ENCODE data around the gene HYAL4. TPM values are rescaled to one million over a fixed set of nuclear protein-coding genes. Genes with fewer than 3 reads are reported as not detected.

The HYAL4 gene
- total RNA-seq, 1 experiment from 2014 or later: not detected

- Histone ChIP-seq H3K9me3 (ENCODE audit: low read depth, low read length, poor library complexity, severe bottlenecking) (no peaks in the 10 kb centered on the region), H3K36me3 (ENCODE audit: insufficient read depth, low read length, poor library complexity, severe bottlenecking) (no peaks in the 10 kb centered on the region), H3K4me1 (ENCODE audit: insufficient read depth, low read length, poor library complexity, severe bottlenecking) (no peaks in the 10 kb centered on the region), H3K27ac (ENCODE audit: low read depth, low read length, poor library complexity, severe bottlenecking) (no peak overlapping the region), H3K4me3 (ENCODE audit: low read depth, low read length, poor library complexity, severe bottlenecking) (no peak overlapping the region), H3K27me3 (replicated peaks; ENCODE audit: insufficient read depth, low read depth, low read length, poor library complexity) (no peaks in the 10 kb centered on the region)
- no TSS peak for BruUV-seq (replicated peaks)
- intact Hi-C loops (cut with micrococcal nuclease; ENCODE audit: unreplicated experiment): no loop called here
- ChIA-PET CTCF (no interaction called here), POLR2A (ENCODE audit: low non-redundant PET) (no interaction called here)
- DNase-seq (ENCODE audit: low spot score): no peak
- TF ChIP-seq EZH2 (IDR thresholded peaks at IDR 0.05; ENCODE audit: borderline replicate concordance, low read depth, low read length, poor library complexity, severe bottlenecking): no peak
- TF ChIP-seq CTCF (conservative IDR thresholded peaks at IDR 0.05; ENCODE audit: low read depth, low read length): no peak
Measured at GRCh38 chr7:123923599-123923998, 78.6 kb downstream of the HYAL4 start.

- TF ChIP-seq CTCF (conservative IDR thresholded peaks at IDR 0.05; ENCODE audit: low read depth, low read length) (no peak), EZH2 (IDR thresholded peaks at IDR 0.05; ENCODE audit: borderline replicate concordance, low read depth, low read length, poor library complexity, severe bottlenecking) (no peak)
- no TSS peak for BruUV-seq (replicated peaks)
- CTCF ChIA-PET: no interaction called here
- no peak within 1 kb of the TSS for H3K4me3 ChIP-seq (ENCODE audit: low read depth, low read length, poor library complexity, severe bottlenecking)
- intact Hi-C loops (cut with micrococcal nuclease; ENCODE audit: unreplicated experiment): no loop called here
- H3K4me1 ChIP-seq (ENCODE audit: insufficient read depth, low read length, poor library complexity, severe bottlenecking): no peaks in the 10 kb centered on the region
- no peak within 1 kb of the TSS for H3K27ac ChIP-seq (ENCODE audit: low read depth, low read length, poor library complexity, severe bottlenecking)
- POLR2A ChIA-PET (ENCODE audit: low non-redundant PET): no interaction called here
- no peaks in the 10 kb centered on the region for H3K9me3 ChIP-seq (ENCODE audit: low read depth, low read length, poor library complexity, severe bottlenecking)
- no peak for DNase-seq (ENCODE audit: low spot score)
- no peaks in the 10 kb centered on the region for H3K36me3 ChIP-seq (ENCODE audit: insufficient read depth, low read length, poor library complexity, severe bottlenecking)
- no peaks in the 10 kb centered on the region for H3K27me3 ChIP-seq (replicated peaks; ENCODE audit: insufficient read depth, low read depth, low read length, poor library complexity)
Measured at GRCh38 chr7:123924941-123925340, 80.0 kb downstream of the HYAL4 start, which contains the start of gene SPAM1. Gene SPAM1, plus strand, starts transcription at chr7:123925241. Its CDS starts 28,330 bp downstream, at chr7:123953571.

Other genes with a start within 250 kb of the HYAL4 start
- not detected in 2 replicates for gene ASB15, start 243.3 kb upstream of the HYAL4 start, total RNA-seq (2021)
- gene LMOD2, start 189.3 kb upstream of the HYAL4 start, total RNA-seq (2021): not detected in 2 replicates
- 31.9 and 32.1 TPM in 2 replicates for gene WASL, start 96.2 kb upstream of the HYAL4 start, total RNA-seq (2021)
- not detected in 2 replicates for gene SPAM1, start 80.1 kb downstream of the HYAL4 start, total RNA-seq (2021)
- gene TMEM229A, start 187.9 kb downstream of the HYAL4 start, total RNA-seq (2021): 22.2 and 24.6 TPM in 2 replicates